PC-3 (cell line): ENCODE results near the gene GABBR2. TPM values are rescaled to one million over a fixed set of nuclear protein-coding genes. Genes with fewer than 3 reads are reported as not detected.

Experiments
- ATAC-seq: fragments of 200-7000 bp; cut with Tn5 transposase; 2 replicates; pipeline ENCODE4 v1.9.1; 2020; ENCODE audit warnings: mild to moderate bottlenecking, moderate library complexity
- BruUV-seq: library from RNA; stranded (reverse); fragments of 400-500 nt; replicated peaks from 2 replicates; lab custom pipeline; 2021; lab: Mats Ljungman, UMichigan
- CTCF ChIA-PET: fragments of 300-600 bp; sonication (Branson Sonifier 250); formaldehyde crosslinking; loops from one replicate; lab custom pipeline; 2022; ENCODE audit warnings: antibody characterized with exemption; lab: Charles Lee
- POLR2A ChIA-PET: fragments of 300-600 bp; sonication (Branson Sonifier 250); formaldehyde crosslinking; loops from one replicate; lab custom pipeline; 2022; ENCODE audit warnings: antibody characterized with exemption; ENCODE audit not compliant: unreplicated experiment; lab: Charles Lee
- DNase-seq: peaks from one replicate; pipeline ENCODE4 v3.0.0-alpha.2; 2015
- H2AFZ ChIP-seq: fragments of 300-600 bp; sonication (generic); 2 replicates; pipeline ENCODE4 v1.6.0; 2016; ENCODE audit warnings: antibody characterized with exemption, low read length
- H3F3A ChIP-seq: fragments of 300-600 bp; sonication (generic); one replicate; pipeline ENCODE4 v1.6.0; 2017; ENCODE audit warnings: antibody characterized with exemption, low read length, control low read depth, mild to moderate bottlenecking; ENCODE audit not compliant: unreplicated experiment
- H3K27ac ChIP-seq: fragments of 300-600 bp; sonication (generic); 2 replicates; pipeline ENCODE4 v1.5.1; 2016; ENCODE audit warnings: mild to moderate bottlenecking, low read length
- H3K27me3 ChIP-seq: fragments of 300-600 bp; sonication (generic); 2 replicates; pipeline ENCODE4 v1.6.1; 2016; ENCODE audit warnings: low read length, mixed read lengths
- H3K36me3 ChIP-seq: fragments of 300-600 bp; sonication (generic); 2 replicates; pipeline ENCODE4 v1.6.1; 2016; ENCODE audit warnings: low read depth, mixed run types, low read length, mixed read lengths
- H3K4me1 ChIP-seq: fragments of 300-600 bp; sonication (generic); 2 replicates; pipeline ENCODE4 v1.5.1; 2016; ENCODE audit warnings: low read length; ENCODE audit not compliant: insufficient read depth
- H3K4me2 ChIP-seq: fragments of 300-600 bp; sonication (generic); 2 replicates; pipeline ENCODE4 v1.6.0; 2016; ENCODE audit warnings: low read length
- H3K4me3 ChIP-seq: fragments of 300-600 bp; sonication (generic); 2 replicates; pipeline ENCODE4 v1.5.1; 2016; ENCODE audit warnings: mild to moderate bottlenecking, low read length, mixed read lengths
- H3K79me2 ChIP-seq: fragments of 300-600 bp; sonication (generic); 2 replicates; pipeline ENCODE4 v1.6.1; 2017; ENCODE audit warnings: low read length, mixed read lengths
- H3K9ac ChIP-seq: fragments of 300-600 bp; sonication (generic); 2 replicates; pipeline ENCODE4 v1.6.0; 2016; ENCODE audit warnings: mild to moderate bottlenecking, low read length
- H3K9me2 ChIP-seq: fragments of 300-600 bp; sonication (generic); replicated peaks from 2 replicates; pipeline ENCODE4 v1.6.1; 2016; ENCODE audit warnings: mixed run types, low read length, mixed read lengths
- H3K9me3 ChIP-seq: fragments of 300-600 bp; sonication (generic); 2 replicates; pipeline ENCODE4 v1.6.1; 2016; ENCODE audit warnings: low read length, mixed read lengths
- H4K20me1 ChIP-seq: fragments of 300-600 bp; sonication (generic); 2 replicates; pipeline ENCODE4 v1.6.1; 2016; ENCODE audit warnings: low read length, mixed read lengths
- CTCF ChIP-seq: fragments of 300-600 bp; sonication (generic); conservative IDR thresholded peaks from 2 replicates; pipeline ENCODE4 v1.5.1; 2017; ENCODE audit warnings: antibody characterized with exemption, low read depth, mild to moderate bottlenecking, low read length
- EZH2 ChIP-seq: fragments of 300-600 bp; sonication (generic); IDR thresholded peaks from one replicate; pipeline ENCODE4 v1.6.1; 2017; ENCODE audit warnings: antibody characterized with exemption, mild to moderate bottlenecking, low read length; ENCODE audit not compliant: unreplicated experiment
- EZH2phosphoT487 ChIP-seq: fragments of 300-600 bp; sonication (generic); IDR thresholded peaks from 2 replicates; pipeline ENCODE4 v1.6.1; 2018; ENCODE audit warnings: mild to moderate bottlenecking, antibody characterized with exemption, low read length, borderline replicate concordance
- intact Hi-C: fragments of 100-400 bp; cut with micrococcal nuclease; formaldehyde crosslinking; loops from 2 replicates; pipeline ENCODE4 v1.9.0; 2023
- total RNA-seq: library from RNA; depleted of rRNA; stranded (reverse); fragments of >200 nt; gene quantifications from 2 replicates; pipeline ENCODE4 v1.2.3, GENCODE V29; 2014

Gene GABBR2
- total RNA-seq, 1 experiment from 2014 or later = 0.44 TPM

- POLR2A ChIA-PET = no interaction called here
- BruUV-seq = no TSS peak
- Histone ChIP-seq H3K27ac (no peak overlapping the region), H3K79me2 (no peaks in the 10 kb centered on the region), H3F3A (no peaks in the 10 kb centered on the region), H3K4me2 (no peak overlapping the region), H3K9me3 (no peaks in the 10 kb centered on the region), H4K20me1 (no peaks in the 10 kb centered on the region), H3K9me2 (no peaks in the 10 kb centered on the region), H3K36me3 (no peaks in the 10 kb centered on the region), H3K4me1 (peaks cover 6% of the 10 kb centered on the region), H3K4me3 (no peak overlapping the region), H3K9ac (no peak overlapping the region), H3K27me3 (no peaks in the 10 kb centered on the region), H2AFZ (no peak overlapping the region)
- CTCF ChIA-PET = no interaction called here
- no peak for DNase-seq
- ATAC-seq = no peak
- intact Hi-C loops = no loop called here
- TF ChIP-seq EZH2 (no peak), CTCF (no peak), EZH2phosphoT487 (no peak)
Measured at GRCh38 chr9:98323051-98323830, 385.5 kb downstream of the GABBR2 start.

- intact Hi-C loops = no loop called here
Measured at GRCh38 chr9:98321269-98321668, 387.5 kb downstream of the GABBR2 start.

More at GRCh38 chr9:98321269-98321668, 387.5 kb downstream of the GABBR2 start:
- no peaks in the 10 kb centered on the region for H3F3A ChIP-seq
- DNase-seq = no peak
- H3K9ac ChIP-seq = no peak overlapping the region
- H3K79me2 ChIP-seq = no peaks in the 10 kb centered on the region
- H3K27ac ChIP-seq = no peak overlapping the region
- no peak overlapping the region for H3K4me2 ChIP-seq
- CTCF ChIA-PET = no interaction called here
- H3K27me3 ChIP-seq = no peaks in the 10 kb centered on the region
- no peak for TF ChIP-seq CTCF
- TF ChIP-seq EZH2 = no peak
- TF ChIP-seq EZH2phosphoT487 = no peak
- no peaks in the 10 kb centered on the region for H3K36me3 ChIP-seq
- H3K4me1 ChIP-seq = peaks cover 6% of the 10 kb centered on the region
- H3K9me2 ChIP-seq = no peaks in the 10 kb centered on the region
- no peak overlapping the region for H3K4me3 ChIP-seq
- H2AFZ ChIP-seq = no peak overlapping the region
- BruUV-seq = no TSS peak
- no peaks in the 10 kb centered on the region for H4K20me1 ChIP-seq
- H3K9me3 ChIP-seq = no peaks in the 10 kb centered on the region
- POLR2A ChIA-PET = no interaction called here
- no peak for ATAC-seq
